Neuron (in vitro differentiated cells): ENCODE data around the gene ST3GAL3.

Experiments
- H2AFZ ChIP-seq: one replicate; pipeline ENCODE4 v1.6.1; 2013; ENCODE audit warnings: low read depth, mild to moderate bottlenecking, inconsistent platforms, low read length, moderate library complexity
- H3K27me3 ChIP-seq: one replicate; pipeline ENCODE4 v1.6.1; 2013; ENCODE audit warnings: low read length; ENCODE audit not compliant: insufficient read depth
- H3K36me3 ChIP-seq: one replicate; pipeline ENCODE4 v1.6.1; 2013; ENCODE audit warnings: low read length; ENCODE audit not compliant: insufficient read depth
- H3K4me1 ChIP-seq: one replicate; pipeline ENCODE4 v1.6.1; 2013; ENCODE audit warnings: low read length; ENCODE audit not compliant: insufficient read depth
- H3K4me3 ChIP-seq: 2 replicates; pipeline ENCODE4 v1.5.1; 2013; ENCODE audit warnings: mild to moderate bottlenecking, low read length, moderate library complexity
- H3K9me3 ChIP-seq: one replicate; pipeline ENCODE4 v1.6.1; 2013; ENCODE audit warnings: low read length

The ST3GAL3 gene

DNA sequence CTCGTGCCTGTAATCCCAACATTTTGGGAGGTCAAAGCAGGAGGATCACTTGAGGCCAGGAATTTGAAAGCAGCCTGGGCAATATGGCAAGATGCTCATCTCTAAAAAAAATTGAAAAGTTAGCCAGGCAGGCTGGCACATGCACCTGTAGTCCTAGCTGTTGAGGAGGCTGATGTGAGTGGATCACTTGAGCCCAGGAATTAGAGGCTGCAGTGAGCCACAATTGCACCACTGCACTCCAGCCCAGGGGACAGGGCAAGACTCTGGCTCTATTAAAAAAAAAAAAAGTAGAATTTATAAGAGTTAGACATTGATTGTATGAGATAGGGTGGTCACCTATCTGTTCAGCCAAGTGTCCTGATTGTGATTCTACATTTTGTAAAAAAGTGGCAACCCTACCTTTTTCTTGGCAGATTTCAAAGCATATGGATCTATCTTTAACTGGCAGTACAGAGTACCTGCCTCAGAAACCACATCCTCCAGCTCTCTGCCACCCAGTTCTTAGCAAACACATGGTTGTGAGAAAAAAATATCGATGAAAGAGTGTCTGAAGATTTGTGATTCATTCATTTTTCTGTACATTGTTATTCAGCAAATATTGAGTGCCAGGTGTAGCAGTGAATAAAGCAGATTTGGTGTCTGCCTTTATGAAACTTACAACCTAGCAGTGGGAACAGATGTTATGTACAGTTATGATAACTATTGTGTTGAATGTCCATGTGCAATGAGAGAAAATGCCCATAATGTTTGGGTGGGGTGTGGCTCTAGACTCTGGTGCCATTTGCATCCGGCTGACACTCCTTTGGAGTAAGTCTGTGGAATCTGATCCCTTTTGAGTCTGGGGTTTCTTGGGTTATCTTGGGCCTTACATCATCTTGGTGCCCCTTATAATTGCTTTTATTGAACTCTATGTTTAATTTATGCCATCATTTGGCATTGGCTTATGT is 82.5 kb downstream of the ST3GAL3 start:
- Histone ChIP-seq H2AFZ (no peak overlapping the region), H3K4me3 (no peak overlapping the region), H3K36me3 (peaks cover 5% of the 10 kb centered on the region), H3K4me1 (no peaks in the 10 kb centered on the region), H3K27me3 (no peaks in the 10 kb centered on the region), H3K9me3 (no peaks in the 10 kb centered on the region)

DNA sequence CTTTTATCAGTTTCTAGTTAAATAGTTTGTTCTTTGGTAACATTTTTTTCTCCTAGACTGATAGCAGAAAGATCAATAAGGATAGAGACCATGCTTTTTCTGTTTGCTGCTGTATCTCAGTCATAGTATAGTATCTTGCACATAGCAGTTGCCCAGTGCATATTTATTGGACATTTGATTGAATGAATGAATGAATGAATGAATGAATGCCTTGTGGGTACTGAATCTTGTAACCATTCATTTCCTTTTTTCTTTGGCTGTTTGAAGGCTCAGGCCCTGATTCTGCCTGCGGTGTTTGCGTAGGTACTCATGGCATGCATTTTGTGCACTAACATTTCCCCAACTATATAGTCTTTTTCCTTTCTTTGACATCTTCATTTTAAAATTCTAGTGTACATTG is 83.9 kb downstream of the ST3GAL3 start:
- Histone ChIP-seq H3K4me1 (no peaks in the 10 kb centered on the region), H3K9me3 (no peaks in the 10 kb centered on the region), H3K27me3 (no peaks in the 10 kb centered on the region)

DNA sequence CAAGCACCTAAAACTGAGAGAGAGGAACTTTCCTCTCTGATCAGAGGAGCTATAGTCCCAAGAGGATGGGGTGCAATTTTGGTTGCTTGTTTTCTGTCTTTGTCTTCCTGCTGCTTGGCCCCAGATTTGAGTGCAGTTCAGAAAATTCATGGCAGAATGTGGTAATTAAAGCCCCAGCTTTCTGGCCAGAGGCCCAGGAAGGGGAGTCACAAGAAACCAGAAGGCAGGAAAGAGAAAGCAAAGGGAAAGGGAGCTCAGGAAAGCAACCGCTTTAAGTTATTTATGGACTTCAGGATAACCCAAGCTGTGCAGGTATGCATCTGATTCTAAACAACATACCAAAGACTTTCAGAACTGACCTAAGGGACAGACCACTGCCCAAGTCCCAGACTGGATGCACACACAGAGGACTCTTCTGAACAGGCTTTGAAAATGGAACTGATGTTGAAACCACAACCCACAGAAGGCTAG is 88.8 kb downstream of the ST3GAL3 start:
- no peak overlapping the region for H2AFZ ChIP-seq
- no peaks in the 10 kb centered on the region for H3K27me3 ChIP-seq
- peaks cover 9% of the 10 kb centered on the region for H3K36me3 ChIP-seq
- H3K4me1 ChIP-seq, result no peaks in the 10 kb centered on the region
- H3K9me3 ChIP-seq, result peaks cover 4% of the 10 kb centered on the region
- H3K4me3 ChIP-seq, result no peak overlapping the region

More for the DNA sequence above, 83.9 kb downstream of the ST3GAL3 start:
- Histone ChIP-seq H3K36me3 (peaks cover 5% of the 10 kb centered on the region), H2AFZ (no peak overlapping the region), H3K4me3 (no peak overlapping the region)

DNA sequence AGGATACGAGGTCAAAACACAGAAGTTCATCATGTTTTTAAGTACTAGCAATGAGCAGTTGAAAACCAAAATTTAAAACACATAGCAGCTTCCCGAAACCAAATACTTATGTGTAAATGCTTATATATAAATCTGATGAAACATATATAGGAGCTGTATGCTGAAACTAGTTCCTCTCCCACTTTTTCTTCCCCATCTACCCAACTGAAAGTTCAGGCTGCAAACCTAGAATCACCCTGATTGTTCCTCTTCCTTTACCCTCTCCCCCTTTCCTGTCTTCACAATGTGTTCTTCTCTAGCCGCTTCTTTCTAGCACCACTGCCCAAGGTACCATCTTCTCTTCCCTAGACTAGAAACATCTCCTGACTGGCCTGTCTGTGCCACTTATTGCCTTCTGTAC is 90.6 kb downstream of the ST3GAL3 start:
- Histone ChIP-seq H3K27me3 (no peaks in the 10 kb centered on the region), H2AFZ (no peak overlapping the region), H3K4me1 (no peaks in the 10 kb centered on the region), H3K4me3 (no peak overlapping the region), H3K36me3 (peaks cover 7% of the 10 kb centered on the region), H3K9me3 (peaks cover 4% of the 10 kb centered on the region)

DNA sequence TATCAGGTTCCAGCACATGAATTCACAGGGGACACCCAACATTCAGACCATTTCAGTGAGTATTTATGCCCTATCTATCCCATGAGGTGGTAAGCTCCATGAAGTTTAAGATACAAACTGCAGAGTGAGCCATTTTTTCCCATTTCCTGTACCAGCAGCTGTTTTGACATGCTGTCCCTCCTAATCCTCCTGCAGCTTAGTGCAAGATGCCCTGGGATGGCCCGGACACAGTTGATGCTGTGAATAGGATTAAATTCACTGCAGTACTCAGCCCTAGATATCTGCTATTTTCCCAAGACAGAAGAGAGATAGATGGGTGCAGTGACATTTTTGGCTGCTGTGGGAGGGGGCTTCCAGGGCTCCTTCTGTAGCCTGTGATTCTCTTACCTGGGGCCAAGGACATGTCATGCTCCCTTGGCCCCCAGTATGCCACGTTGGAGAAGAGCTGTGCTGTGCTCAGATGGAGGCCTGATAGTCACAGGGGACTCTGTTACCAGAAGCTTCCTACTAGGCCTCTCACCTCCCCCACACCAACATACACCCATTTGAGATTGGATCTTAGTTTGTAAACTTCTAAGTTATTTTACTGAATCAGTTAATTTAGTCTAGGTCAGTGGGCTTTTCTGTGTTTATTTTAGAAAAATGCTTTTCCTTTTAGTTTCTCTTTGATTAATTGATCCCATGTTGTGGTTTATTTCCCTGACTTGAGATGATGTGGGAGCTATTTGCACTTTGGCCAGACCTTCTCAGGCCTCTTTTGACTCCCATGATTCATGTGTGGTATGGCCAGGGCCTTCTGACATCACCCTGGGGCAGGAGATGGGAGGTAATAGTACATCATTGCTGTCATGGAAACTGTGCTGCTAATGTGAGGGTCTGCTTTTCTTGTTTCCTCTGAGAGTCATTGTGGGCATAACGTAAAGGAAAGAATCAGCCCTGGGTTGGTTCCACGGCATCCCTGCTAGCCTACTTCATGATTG is 92.6 kb downstream of the ST3GAL3 start:
- no peaks in the 10 kb centered on the region for H3K27me3 ChIP-seq
- no peak overlapping the region for H3K4me3 ChIP-seq
- H2AFZ ChIP-seq, result no peak overlapping the region
- H3K9me3 ChIP-seq, result peaks cover 4% of the 10 kb centered on the region
- no peaks in the 10 kb centered on the region for H3K4me1 ChIP-seq
- peaks cover 6% of the 10 kb centered on the region for H3K36me3 ChIP-seq

DNA sequence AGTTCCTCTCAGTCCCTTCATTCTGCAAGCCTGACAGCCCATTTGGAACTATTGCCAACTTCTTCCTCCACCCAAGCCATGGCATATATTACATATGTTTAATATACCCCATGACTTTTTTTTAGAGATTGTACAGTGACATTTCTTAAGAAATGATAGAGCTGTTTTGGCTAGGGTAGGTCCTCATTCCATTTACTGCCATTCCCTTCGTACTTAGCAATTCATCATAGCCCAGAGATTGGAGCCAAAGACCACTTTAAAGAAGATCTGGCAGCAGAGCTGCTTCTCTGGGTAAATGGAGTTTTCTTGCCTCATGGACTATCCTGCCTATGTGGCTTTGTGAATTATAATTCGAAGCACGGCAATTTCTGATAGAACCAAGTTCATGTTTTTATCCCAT is 93.4 kb downstream of the ST3GAL3 start:
- Histone ChIP-seq H3K36me3 (peaks cover 6% of the 10 kb centered on the region), H3K4me3 (no peak overlapping the region), H3K9me3 (peaks cover 4% of the 10 kb centered on the region), H2AFZ (no peak overlapping the region), H3K4me1 (no peaks in the 10 kb centered on the region), H3K27me3 (no peaks in the 10 kb centered on the region)

DNA sequence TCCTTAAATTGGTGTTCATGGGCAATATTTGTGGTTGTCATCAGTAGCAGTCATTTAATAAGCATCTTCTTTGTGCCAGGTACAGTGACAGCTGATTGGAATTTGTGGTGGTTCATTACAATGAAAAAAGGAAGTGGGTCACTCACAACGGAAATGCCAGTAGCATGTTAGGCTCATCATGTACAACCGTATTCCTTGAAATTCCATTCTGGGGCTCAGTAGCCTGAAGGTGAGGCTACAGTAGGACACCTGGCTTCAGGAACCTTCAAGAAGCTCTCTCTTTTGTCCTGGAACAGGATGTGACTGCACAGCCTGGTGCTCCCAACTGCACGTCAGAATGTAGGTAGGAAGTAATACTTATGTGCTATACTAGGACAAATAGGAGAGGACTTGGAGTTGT is 93.9 kb downstream of the ST3GAL3 start:
- Histone ChIP-seq H3K4me1 (no peaks in the 10 kb centered on the region), H3K36me3 (peaks cover 6% of the 10 kb centered on the region), H3K27me3 (no peaks in the 10 kb centered on the region), H2AFZ (no peak overlapping the region), H3K9me3 (peaks cover 5% of the 10 kb centered on the region), H3K4me3 (no peak overlapping the region)

DNA sequence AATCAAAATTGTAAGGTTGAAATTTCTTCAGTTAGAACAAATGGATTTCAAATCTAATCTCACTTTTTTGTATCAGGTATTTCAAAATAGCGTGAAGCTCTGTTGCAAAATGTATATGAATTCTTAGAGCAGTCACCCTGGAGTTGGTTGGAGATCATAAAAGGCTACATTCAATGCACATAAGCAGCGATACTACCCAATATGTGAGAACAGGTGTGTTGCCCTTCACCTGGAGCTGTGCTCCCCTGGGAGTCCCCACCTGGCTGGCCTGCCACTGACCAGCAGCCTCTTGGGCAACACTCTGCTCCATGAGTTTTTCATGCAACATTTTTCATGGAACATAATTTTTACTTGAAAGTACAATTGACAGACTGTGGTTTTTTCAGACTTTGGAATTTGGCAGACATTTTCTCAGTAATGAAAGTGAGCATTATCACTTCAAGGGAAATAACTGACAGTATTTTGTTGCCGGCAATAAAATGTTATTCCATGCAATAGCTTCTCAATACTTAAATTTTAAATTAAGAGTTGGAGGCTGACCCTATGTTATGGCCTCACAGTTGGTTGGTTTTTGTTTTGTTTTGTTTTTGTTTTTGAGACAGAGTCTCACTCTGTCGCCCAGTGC is 95.1 kb downstream of the ST3GAL3 start:
- Histone ChIP-seq H3K27me3 (no peaks in the 10 kb centered on the region), H3K9me3 (peaks cover 7% of the 10 kb centered on the region), H3K4me1 (no peaks in the 10 kb centered on the region), H2AFZ (no peak overlapping the region), H3K36me3 (peaks cover 6% of the 10 kb centered on the region), H3K4me3 (no peak overlapping the region)

DNA sequence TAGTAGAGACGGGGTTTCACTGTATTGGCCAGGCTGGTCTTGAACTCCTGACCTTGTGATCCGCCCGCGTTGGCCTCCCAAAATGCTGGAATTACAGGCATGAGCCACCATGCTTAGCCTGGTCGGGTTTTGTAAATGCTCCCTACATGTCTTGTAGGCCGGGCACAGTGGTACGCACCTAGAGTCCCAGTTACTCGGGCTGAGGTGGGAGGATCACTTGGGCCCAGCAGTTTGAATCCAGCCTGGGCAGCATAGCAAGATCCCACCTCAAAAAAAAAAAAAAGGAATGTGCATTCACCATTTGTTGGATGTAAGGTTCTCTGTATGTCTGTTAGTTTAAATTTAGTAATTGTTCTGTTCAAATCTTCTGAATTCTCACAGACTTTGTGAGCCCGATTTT is 95.8 kb downstream of the ST3GAL3 start:
- H3K27me3 ChIP-seq, result no peaks in the 10 kb centered on the region
- H3K9me3 ChIP-seq, result peaks cover 5% of the 10 kb centered on the region
- no peak overlapping the region for H2AFZ ChIP-seq

DNA sequence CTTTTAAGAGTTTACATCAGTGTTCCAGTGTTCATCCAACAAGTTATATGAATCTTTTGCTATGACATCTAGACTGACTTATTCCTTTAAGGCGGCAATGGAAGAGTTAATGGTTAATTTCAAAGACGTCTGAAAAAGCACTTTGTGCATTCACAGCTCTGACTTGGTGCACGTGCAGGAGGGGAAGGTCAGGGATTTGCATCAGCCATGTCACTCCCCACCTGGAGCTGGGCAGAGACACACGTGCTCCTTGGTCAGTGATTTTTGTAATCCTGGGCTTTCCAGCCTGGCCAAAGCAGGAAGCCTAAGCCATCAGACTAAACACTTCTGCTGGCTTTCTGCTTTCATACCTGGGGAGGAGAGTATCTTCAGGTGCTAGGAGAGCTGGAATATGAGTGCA is 96.3 kb downstream of the ST3GAL3 start:
- Histone ChIP-seq H3K9me3 (peaks cover 6% of the 10 kb centered on the region), H3K4me3 (no peak overlapping the region), H2AFZ (no peak overlapping the region), H3K36me3 (peaks cover 6% of the 10 kb centered on the region), H3K27me3 (no peaks in the 10 kb centered on the region), H3K4me1 (no peaks in the 10 kb centered on the region)

More for the DNA sequence above, 95.8 kb downstream of the ST3GAL3 start:
- peaks cover 6% of the 10 kb centered on the region for H3K36me3 ChIP-seq
- no peaks in the 10 kb centered on the region for H3K4me1 ChIP-seq
- H3K4me3 ChIP-seq, result no peak overlapping the region

DNA sequence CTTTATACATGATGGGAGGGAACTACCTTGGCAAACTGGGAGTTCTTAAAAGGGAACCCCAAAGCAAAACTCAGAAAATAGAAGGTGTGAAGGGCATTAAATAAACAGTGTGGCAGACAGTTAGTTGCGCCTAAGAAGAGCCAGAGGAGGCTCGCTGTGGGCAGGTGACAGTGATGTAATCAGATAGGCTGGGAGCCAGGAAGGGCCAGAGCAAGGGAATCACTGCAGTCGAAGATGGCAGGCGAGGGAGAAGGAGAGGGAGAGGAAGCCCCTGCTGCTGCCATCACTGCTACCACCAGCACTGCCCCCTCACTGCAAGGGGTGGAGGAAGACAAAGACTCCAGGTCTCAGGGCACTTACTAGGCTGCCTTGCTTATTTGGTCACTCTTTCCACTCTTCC is 97.2 kb downstream of the ST3GAL3 start:
- Histone ChIP-seq H3K4me1 (no peaks in the 10 kb centered on the region), H3K36me3 (peaks cover 3% of the 10 kb centered on the region), H2AFZ (no peak overlapping the region), H3K9me3 (peaks cover 12% of the 10 kb centered on the region), H3K4me3 (no peak overlapping the region), H3K27me3 (no peaks in the 10 kb centered on the region)

DNA sequence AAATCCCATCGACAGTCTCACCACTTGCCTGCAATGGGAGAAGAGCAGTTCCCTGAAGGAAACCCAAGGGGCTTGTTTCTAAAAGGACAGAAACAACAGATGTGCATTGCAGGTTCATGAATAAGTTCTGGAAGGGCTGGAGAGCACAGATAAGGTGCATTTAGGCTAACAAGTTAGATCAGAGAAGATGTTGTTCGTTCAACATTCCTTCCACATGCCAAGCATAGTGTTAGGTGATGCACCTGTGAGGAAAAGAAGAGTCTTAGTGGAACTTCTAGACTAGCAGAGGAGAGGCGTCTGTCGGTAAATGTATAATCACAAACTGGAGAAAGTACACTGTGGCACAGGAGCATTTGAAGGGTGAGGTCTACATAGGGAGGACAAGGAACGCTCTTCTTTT is 98.0 kb downstream of the ST3GAL3 start:
- H3K9me3 ChIP-seq, result peaks cover 12% of the 10 kb centered on the region
- no peak overlapping the region for H2AFZ ChIP-seq
- H3K27me3 ChIP-seq, result no peaks in the 10 kb centered on the region
- H3K4me3 ChIP-seq, result no peak overlapping the region
- H3K4me1 ChIP-seq, result no peaks in the 10 kb centered on the region
- H3K36me3 ChIP-seq, result peaks cover 6% of the 10 kb centered on the region
